Measurements from ENCODE around the gene ANTKMT. TPM values are rescaled to one million over a fixed set of nuclear protein-coding genes. Genes with fewer than 3 reads are reported as not detected.

The ANTKMT gene
- total RNA-seq, 1 donor from 2014 or later, result 26.0 TPM

- Histone ChIP-seq H3K36me3 (no peaks in the 10 kb centered on the region), H3K9me3 (no peaks in the 10 kb centered on the region), H3K4me1 (peaks cover 11% of the 10 kb centered on the region), H3K27ac (no peak overlapping the region), H3K27me3 (peaks cover 28% of the 10 kb centered on the region), H3K4me3 (no peak overlapping the region)
- intact Hi-C loops (cut with DNase I), result no loop called here
- TF ChIP-seq CTCF (IDR thresholded peaks at IDR 0.05), result no peak
- TF ChIP-seq POLR2AphosphoS5 (IDR thresholded peaks at IDR 0.05; ENCODE audit: insufficient read depth in 1 of 2, low read depth in 1 of 2), result no peak
- TF ChIP-seq POLR2A (IDR thresholded peaks at IDR 0.05), result no peak
- no peak for DNase-seq (ENCODE audit: extremely low spot score in 2 of 2)
Measured at GRCh38 chr16:700684-701584, 20.0 kb upstream of the ANTKMT start.

- Histone ChIP-seq H3K27me3 (peaks cover 37% of the 10 kb centered on the region), H3K4me1 (peaks cover 17% of the 10 kb centered on the region), H3K36me3 (no peaks in the 10 kb centered on the region), H3K27ac (no peak overlapping the region), H3K9me3 (no peaks in the 10 kb centered on the region), H3K4me3 (no peak overlapping the region)
- TF ChIP-seq POLR2AphosphoS5 (IDR thresholded peaks at IDR 0.05; ENCODE audit: insufficient read depth in 1 of 2, low read depth in 1 of 2), result no peak
- TF ChIP-seq POLR2A (IDR thresholded peaks at IDR 0.05), result no peak
- no peak for TF ChIP-seq CTCF (IDR thresholded peaks at IDR 0.05)
- intact Hi-C loops (cut with DNase I), result no loop called here
- DNase-seq (ENCODE audit: extremely low spot score in 2 of 2), result no peak
Measured at GRCh38 chr16:702341-702740, 18.6 kb upstream of the ANTKMT start.

GRCh38 chr16:703406-703805 is 17.5 kb upstream of the ANTKMT start:
- intact Hi-C loops (cut with DNase I), result no loop called here
- no peak for DNase-seq (ENCODE audit: extremely low spot score in 2 of 2)
- Histone ChIP-seq H3K27me3 (peaks cover 37% of the 10 kb centered on the region), H3K4me1 (peaks cover 17% of the 10 kb centered on the region), H3K36me3 (no peaks in the 10 kb centered on the region), H3K9me3 (no peaks in the 10 kb centered on the region), H3K4me3 (no peak overlapping the region), H3K27ac (no peak overlapping the region)
- TF ChIP-seq POLR2A (IDR thresholded peaks at IDR 0.05), result no peak
- TF ChIP-seq POLR2AphosphoS5 (IDR thresholded peaks at IDR 0.05; ENCODE audit: insufficient read depth in 1 of 2, low read depth in 1 of 2), result no peak
- no peak for TF ChIP-seq CTCF (IDR thresholded peaks at IDR 0.05)

GRCh38 chr16:704047-704446 is 16.9 kb upstream of the ANTKMT start:
- TF ChIP-seq CTCF (IDR thresholded peaks at IDR 0.05) (no peak), POLR2A (IDR thresholded peaks at IDR 0.05) (no peak), POLR2AphosphoS5 (IDR thresholded peaks at IDR 0.05; ENCODE audit: insufficient read depth in 1 of 2, low read depth in 1 of 2) (no peak)
- Histone ChIP-seq H3K27me3 (peaks cover 37% of the 10 kb centered on the region), H3K4me1 (peaks cover 17% of the 10 kb centered on the region), H3K4me3 (no peak overlapping the region), H3K27ac (no peak overlapping the region), H3K36me3 (no peaks in the 10 kb centered on the region), H3K9me3 (no peaks in the 10 kb centered on the region)
- DNase-seq (ENCODE audit: extremely low spot score in 2 of 2), result no peak
- intact Hi-C loops (cut with DNase I), result no loop called here

Data from vagina (tissue), 2 donors.